Measurements from ENCODE around the gene FGF4. TPM values are rescaled to one million over a fixed set of nuclear protein-coding genes. Genes with fewer than 3 reads are reported as not detected.

Gene FGF4, protein sequence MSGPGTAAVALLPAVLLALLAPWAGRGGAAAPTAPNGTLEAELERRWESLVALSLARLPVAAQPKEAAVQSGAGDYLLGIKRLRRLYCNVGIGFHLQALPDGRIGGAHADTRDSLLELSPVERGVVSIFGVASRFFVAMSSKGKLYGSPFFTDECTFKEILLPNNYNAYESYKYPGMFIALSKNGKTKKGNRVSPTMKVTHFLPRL
- not detected in 2 replicates for total RNA-seq

GRCh38 chr11:69775163-69775755 lies at the start of gene FGF4:
FGF4 (minus strand) TSS chr11:69775341; CDS start chr11:69775084, 257 bp downstream.

DNA sequence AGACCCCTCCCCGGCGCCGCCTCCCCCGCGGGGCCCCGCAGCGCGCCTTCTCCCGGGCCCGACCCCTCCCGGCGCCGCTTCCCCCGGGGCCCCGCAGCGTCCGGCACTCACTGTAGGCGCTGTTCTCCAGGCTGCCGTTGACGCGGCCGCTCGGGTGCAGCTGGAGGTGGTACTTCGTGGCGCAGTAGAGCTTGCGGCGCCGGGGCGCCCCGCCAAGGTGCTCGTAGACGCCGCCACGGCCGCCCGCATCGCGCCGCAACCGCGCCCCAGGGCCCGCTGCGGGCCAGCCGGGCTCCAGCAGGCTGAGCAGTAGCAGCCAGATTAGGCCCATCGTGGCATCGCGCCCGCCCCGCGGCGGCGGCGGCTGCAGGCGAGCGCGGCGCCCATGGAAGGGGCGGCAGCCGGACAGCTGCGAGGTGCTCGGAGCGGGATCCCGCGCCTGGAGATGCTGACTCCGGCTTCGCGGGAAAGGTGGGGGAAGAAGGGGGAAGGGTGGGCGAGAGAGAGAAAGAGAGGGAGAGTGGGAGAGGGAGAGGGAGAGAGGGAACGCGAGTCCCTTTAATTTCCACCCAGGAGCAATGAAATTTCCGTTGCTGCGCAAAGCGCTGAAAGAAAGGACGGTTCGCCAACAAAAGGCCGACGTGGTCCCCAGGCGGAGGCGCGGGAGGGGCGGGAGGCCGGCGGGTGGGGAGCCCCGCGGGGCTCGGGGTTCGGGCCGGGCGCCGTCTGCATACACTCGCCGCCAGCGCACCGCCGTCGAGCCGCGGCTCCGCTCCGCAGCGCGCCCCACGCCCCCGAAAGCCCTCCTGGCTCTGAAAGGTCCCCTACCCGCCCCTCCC lies 43.7 kb upstream of the FGF4 start, which contains the start of gene FGF3:
Gene FGF3, minus strand, starts transcription at position 814 of the 839 bp plus-strand sequence. Its CDS starts 483 bp downstream, at position 331.

Other genes with a start within 250 kb of the FGF4 start
- 117 and 208 TPM in 2 replicates for gene CCND1, start 134.2 kb downstream of the FGF4 start, total RNA-seq
- 16.4 and 20.5 TPM in 2 replicates for gene LTO1, start 100.0 kb downstream of the FGF4 start, total RNA-seq
- not detected in 2 replicates for gene FGF19, start 71.3 kb downstream of the FGF4 start, total RNA-seq
- not detected in 2 replicates for gene FGF3, start 44.1 kb upstream of the FGF4 start, total RNA-seq